ENCODE data around the gene CNTN5. TPM values are rescaled to one million over a fixed set of nuclear protein-coding genes. Genes with fewer than 3 reads are reported as not detected.

The CNTN5 gene
- total RNA-seq, 1 experiment from 2014 or later: not detected

DNA sequence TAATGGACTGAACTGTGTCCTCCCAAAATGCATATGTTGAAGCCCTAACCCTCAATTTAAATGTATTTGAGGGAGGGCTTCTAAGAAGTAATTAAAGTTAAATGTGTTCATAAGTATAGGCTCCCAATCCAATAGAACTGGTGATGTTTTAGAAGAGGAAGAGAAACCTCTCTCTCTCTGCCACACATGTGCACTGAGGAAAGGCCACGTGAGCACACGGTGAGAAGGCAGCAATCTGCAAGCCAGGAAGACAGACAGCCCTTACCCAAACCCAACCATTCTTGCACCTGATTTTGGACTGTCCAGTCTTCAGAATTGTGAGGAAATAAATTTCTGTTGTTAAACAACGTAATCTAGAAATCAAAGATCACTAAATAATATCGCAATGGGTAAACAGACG lies 1164.8 kb downstream of the CNTN5 start:
- H2AFZ ChIP-seq (ENCODE audit: low read length): no peak overlapping the region
- no peak overlapping the region for H3K4me3 Mint-ChIP-seq
- H3K4me1 ChIP-seq (ENCODE audit: insufficient read depth, low read length): no peaks in the 10 kb centered on the region; the same call in 1 of the 2 replicates
- no peak overlapping the region for H4K8ac ChIP-seq (replicated peaks; ENCODE audit: insufficient read length, low read depth, low read length)
- no peaks in the 10 kb centered on the region for H3K23me2 ChIP-seq (ENCODE audit: insufficient read length, low read depth, low read length, poor library complexity, severe bottlenecking)
- H2BK12ac ChIP-seq (ENCODE audit: insufficient read length, low read depth, low read length): no peak overlapping the region
- no peak overlapping the region for H3K4ac ChIP-seq (ENCODE audit: low read depth, low read length)
- no peak overlapping the region for H3K27ac ChIP-seq (ENCODE audit: insufficient read length, low read depth, low read length)
- H3K27me3 ChIP-seq (ENCODE audit: insufficient read depth, low read length): no peaks in the 10 kb centered on the region
- H2BK120ac ChIP-seq (ENCODE audit: low read depth, low read length, poor library complexity, severe bottlenecking): no peak overlapping the region
- H2BK5ac ChIP-seq (ENCODE audit: insufficient read length, low read length): no peak overlapping the region
- no peak overlapping the region for H2BK20ac ChIP-seq (ENCODE audit: low read depth, low read length, poor library complexity, severe bottlenecking)
- no peak overlapping the region for H3K23ac ChIP-seq (ENCODE audit: insufficient read length, low read depth, low read length)
- H3K79me1 ChIP-seq (ENCODE audit: insufficient read depth, low read depth, low read length, poor library complexity, severe bottlenecking): no peaks in the 10 kb centered on the region
- no peak overlapping the region for H3K18ac ChIP-seq (ENCODE audit: insufficient read length, low read depth, low read length)
- WGBS (ENCODE audit: extremely low coverage, insufficient read length, low lambda C conversion rate): no CpG with 5 or more reads among the region's 5 CpGs
- H3K36me3 Mint-ChIP-seq (ENCODE audit: insufficient read depth in 1 of 3, low read depth in 3 of 3): peaks cover 0 to 10% (median 3%) of the 10 kb centered on the region in 3 experiments; a peak in 4 of 7 replicates
- H2BK15ac ChIP-seq (ENCODE audit: low read depth, low read length): no peak overlapping the region
- H3K14ac ChIP-seq (ENCODE audit: insufficient read depth, low read length): no peak overlapping the region
- H3K56ac ChIP-seq (ENCODE audit: insufficient read length, low read depth, low read length): no peak overlapping the region
- H4K91ac ChIP-seq (ENCODE audit: insufficient read length, low read depth, low read length): no peak overlapping the region
- H3K9me3 Mint-ChIP-seq: peaks cover 0 to 2% of the 10 kb centered on the region in 2 experiments; a peak in 2 of 5 replicates
- H2AK5ac ChIP-seq (ENCODE audit: insufficient read length, low read length): no peak overlapping the region
- H3K27me3 Mint-ChIP-seq (ENCODE audit: low read depth): no peaks in the 10 kb centered on the region
- DNase-seq: no peak
- no peaks in the 10 kb centered on the region for H3K79me2 ChIP-seq (ENCODE audit: insufficient read depth, low read length)
- H4K20me1 ChIP-seq (ENCODE audit: control insufficient read depth, insufficient read depth, insufficient read length): no peaks in the 10 kb centered on the region
- no peak overlapping the region for H3K27ac Mint-ChIP-seq
- H3K4me1 Mint-ChIP-seq: peaks cover 21 to 22% of the 10 kb centered on the region in 2 experiments
- H4K5ac ChIP-seq (ENCODE audit: insufficient read length, low read depth, low read length): no peak overlapping the region
- H3K4me2 ChIP-seq (ENCODE audit: insufficient read depth, insufficient read length, low read length): no peak overlapping the region
- TF ChIP-seq CTCF (conservative IDR thresholded peaks at IDR 0.05): no peak
- H3T11ph ChIP-seq (ENCODE audit: low read length): no peak overlapping the region
- H3K9me3 ChIP-seq (ENCODE audit: control insufficient read depth, low read depth, low read length): no peaks in the 10 kb centered on the region
- no peak overlapping the region for H3K9ac ChIP-seq (ENCODE audit: extremely low read depth, insufficient read length, low read length)
